Smooth muscle cell of the umbilical artery (primary cell): ENCODE results near the gene OR52M1. TPM values are rescaled to one million over a fixed set of nuclear protein-coding genes. Genes with fewer than 3 reads are reported as not detected.

Experiments used
- total RNA-seq: library from RNA; depleted of rRNA; stranded (reverse); fragments of >200 nt; gene quantifications from 2 replicates; pipeline ENCODE4 v1.2.3, GENCODE V29; 2014

OR52M1 gene, protein sequence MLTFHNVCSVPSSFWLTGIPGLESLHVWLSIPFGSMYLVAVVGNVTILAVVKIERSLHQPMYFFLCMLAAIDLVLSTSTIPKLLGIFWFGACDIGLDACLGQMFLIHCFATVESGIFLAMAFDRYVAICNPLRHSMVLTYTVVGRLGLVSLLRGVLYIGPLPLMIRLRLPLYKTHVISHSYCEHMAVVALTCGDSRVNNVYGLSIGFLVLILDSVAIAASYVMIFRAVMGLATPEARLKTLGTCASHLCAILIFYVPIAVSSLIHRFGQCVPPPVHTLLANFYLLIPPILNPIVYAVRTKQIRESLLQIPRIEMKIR
- not detected in 2 replicates for total RNA-seq

DNA sequence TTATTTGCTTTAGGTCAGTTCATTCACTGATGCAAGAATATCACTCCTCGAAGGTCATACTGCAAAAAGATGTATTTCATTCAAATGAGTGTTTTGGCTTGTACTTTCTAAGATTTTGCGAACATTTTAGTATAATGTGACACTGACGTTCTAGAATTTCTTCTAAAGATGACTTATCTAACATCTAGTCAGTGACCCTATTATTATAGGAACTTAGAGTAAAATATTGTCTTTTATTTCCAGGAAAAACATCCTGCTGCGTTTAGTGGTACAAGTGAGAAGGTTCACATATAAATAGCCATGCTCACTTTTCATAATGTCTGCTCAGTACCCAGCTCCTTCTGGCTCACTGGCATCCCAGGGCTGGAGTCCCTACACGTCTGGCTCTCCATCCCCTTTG is at the start of gene OR52M1:
Gene OR52M1, plus strand, starts transcription at position 301 of the 400 bp plus-strand sequence. Its CDS starts 0 bp downstream, at position 301.

DNA sequence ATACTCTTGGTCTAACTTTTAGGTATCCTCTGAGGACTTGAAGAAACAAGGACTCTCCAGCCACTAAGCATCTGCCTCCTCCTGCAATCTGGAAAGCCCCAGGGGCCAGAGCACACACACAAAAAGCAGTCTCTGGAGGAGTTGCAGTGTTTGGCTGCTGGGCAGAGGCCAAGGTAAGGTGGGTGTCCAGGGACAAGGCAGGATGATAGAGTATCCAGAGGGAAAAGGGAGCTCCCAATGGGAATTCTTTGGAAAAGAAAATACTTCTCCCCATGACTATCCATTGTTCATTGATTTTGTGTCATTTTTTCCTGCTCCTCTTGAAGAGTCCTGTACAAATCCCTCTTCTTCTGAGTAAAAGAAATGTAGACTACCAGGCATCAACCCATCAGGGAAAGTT is 36.5 kb downstream of the OR52M1 start, which contains the start of gene OR52I2:
Gene OR52I2, plus strand, starts transcription at position 301 of the 400 bp plus-strand sequence.

DNA sequence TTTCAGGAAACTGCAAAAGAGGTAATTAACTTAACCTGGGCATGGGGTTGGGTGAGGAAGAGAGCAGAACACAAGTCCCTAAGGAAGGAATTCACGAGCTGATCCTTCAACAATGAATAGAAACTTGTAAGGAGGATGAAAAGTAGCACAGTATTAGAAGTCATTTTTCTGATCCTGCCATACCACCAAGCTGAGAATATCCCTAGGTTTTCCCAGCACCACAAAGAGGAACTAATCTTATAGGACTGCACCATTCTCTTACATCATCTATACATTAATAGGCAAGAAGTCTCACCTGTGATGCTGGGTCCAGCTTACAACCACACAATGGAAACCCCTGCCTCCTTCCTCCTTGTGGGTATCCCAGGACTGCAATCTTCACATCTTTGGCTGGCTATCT is 48.7 kb downstream of the OR52M1 start, which contains the start of gene OR52I1:
Gene OR52I1, plus strand, starts transcription at position 301 of the 400 bp plus-strand sequence. Its CDS starts 0 bp downstream, at position 301.

Other genes with a start within 250 kb of the OR52M1 start
- not detected in 2 replicates for gene OR52B4, start 176.8 kb upstream of the OR52M1 start, total RNA-seq
- gene TRIM21, start 151.5 kb upstream of the OR52M1 start, total RNA-seq = 10.7 and 16.7 TPM in 2 replicates
- not detected in 2 replicates for gene OR52K2, start 95.9 kb upstream of the OR52M1 start, total RNA-seq
- gene OR52K1, start 62.5 kb upstream of the OR52M1 start, total RNA-seq = not detected in 2 replicates
- gene OR52I2, start 36.6 kb downstream of the OR52M1 start, total RNA-seq = not detected in 2 replicates
- not detected in 2 replicates for gene OR52I1, start 48.8 kb downstream of the OR52M1 start, total RNA-seq
- 10.2 and 11.9 TPM in 2 replicates for gene TRIM68, start 63.0 kb downstream of the OR52M1 start, total RNA-seq
- gene OR51D1, start 92.3 kb downstream of the OR52M1 start, total RNA-seq = not detected in 2 replicates
- under 0.01 TPM in 1 of 2 replicates, not detected in the other for gene OR51E1, start 98.8 kb downstream of the OR52M1 start, total RNA-seq
- 0.59 and 1.8 TPM in 2 replicates for gene OR51E2, start 152.7 kb downstream of the OR52M1 start, total RNA-seq
- not detected in 2 replicates for gene MMP26, start 159.6 kb downstream of the OR52M1 start, total RNA-seq
- not detected in 2 replicates for gene OR51F1, start 224.7 kb downstream of the OR52M1 start, total RNA-seq